Esophagus muscularis mucosa (tissue), 4 donors: ENCODE data around the gene TERT.

ENCODE experiments used
- CTCF ChIP-seq, 3 experiments: fragments of 200-600 bp in 2 of 3; fragments of 450-650 bp in 1 of 3; sonication (generic) in 2 of 3; IDR thresholded peaks; one replicate each; pipeline ENCODE4 v1.5.1; 2017 to 2019; ENCODE audit warnings: antibody characterized with exemption in 3 of 3, mild to moderate bottlenecking in 2 of 3, moderate library complexity in 1 of 3
- EP300 ChIP-seq: sonication (generic); formaldehyde crosslinking; IDR thresholded peaks from one replicate; pipeline ENCODE4 v1.6.1; 2017; ENCODE audit warnings: antibody characterized with exemption
- POLR2A ChIP-seq: fragments of 450-650 bp; IDR thresholded peaks from one replicate; pipeline ENCODE4 v1.6.1; 2017; ENCODE audit warnings: antibody characterized with exemption, moderate library complexity, mild to moderate bottlenecking, low read depth
- POLR2AphosphoS5 ChIP-seq, 2 donors: sonication (generic); formaldehyde crosslinking; IDR thresholded peaks; one replicate each; pipeline ENCODE4 v1.6.1; 2017; ENCODE audit warnings: antibody characterized with exemption in 2 of 2

GRCh38 chr5:1265461-1266455 is 29.1 kb downstream of the TERT start:
- no peak for TF ChIP-seq POLR2AphosphoS5 (IDR thresholded peaks at IDR 0.05)
- TF ChIP-seq CTCF (IDR thresholded peaks at IDR 0.05): no peak
- TF ChIP-seq POLR2A: no peak
- TF ChIP-seq EP300: no peak
